ENCODE measurements around the gene RNF182.

DNA sequence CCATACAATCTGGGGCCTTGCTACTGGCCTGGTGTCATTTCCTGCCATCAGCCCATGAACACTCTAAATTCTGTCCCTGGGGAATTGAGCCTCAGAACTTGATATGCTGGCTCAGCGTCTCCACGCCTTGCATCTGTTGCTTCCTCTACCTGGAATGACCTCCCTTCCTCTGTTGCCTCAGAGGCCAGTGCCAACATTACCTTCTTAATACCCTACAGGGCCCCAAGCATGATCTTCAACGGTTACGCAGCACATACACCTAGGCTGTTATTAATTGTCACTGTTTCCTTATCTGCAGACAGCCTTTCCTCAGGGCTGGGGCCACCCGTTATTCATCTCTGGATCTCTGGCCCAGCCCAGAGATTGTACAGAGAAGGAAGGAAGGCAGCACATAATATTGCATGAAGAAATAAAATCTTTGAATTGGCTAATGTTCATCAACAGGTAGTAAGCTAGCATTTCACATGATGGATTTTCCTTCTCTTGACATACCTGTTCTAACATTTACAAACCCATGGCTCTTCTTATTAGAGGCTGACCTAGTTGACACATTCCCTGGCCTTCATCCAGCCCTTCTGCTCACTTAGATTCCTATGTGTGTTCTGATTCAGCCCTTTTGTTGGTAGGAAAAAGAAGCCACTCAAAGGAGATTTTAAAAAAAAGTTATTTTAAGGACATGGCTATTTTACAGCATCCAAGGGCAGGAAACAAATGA lies 8.4 kb upstream of the RNF182 start:
- TF ChIP-seq, protein P1, sequence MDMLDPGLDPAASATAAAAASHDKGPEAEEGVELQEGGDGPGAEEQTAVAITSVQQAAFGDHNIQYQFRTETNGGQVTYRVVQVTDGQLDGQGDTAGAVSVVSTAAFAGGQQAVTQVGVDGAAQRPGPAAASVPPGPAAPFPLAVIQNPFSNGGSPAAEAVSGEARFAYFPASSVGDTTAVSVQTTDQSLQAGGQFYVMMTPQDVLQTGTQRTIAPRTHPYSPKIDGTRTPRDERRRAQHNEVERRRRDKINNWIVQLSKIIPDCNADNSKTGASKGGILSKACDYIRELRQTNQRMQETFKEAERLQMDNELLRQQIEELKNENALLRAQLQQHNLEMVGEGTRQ (IDR thresholded peaks at IDR 0.05): no peak
- no peak for TF ChIP-seq POLR2A (IDR thresholded peaks at IDR 0.05; ENCODE audit: low read length)
- no peak for TF ChIP-seq EP300 (IDR thresholded peaks at IDR 0.05)
- TF ChIP-seq, protein P2, sequence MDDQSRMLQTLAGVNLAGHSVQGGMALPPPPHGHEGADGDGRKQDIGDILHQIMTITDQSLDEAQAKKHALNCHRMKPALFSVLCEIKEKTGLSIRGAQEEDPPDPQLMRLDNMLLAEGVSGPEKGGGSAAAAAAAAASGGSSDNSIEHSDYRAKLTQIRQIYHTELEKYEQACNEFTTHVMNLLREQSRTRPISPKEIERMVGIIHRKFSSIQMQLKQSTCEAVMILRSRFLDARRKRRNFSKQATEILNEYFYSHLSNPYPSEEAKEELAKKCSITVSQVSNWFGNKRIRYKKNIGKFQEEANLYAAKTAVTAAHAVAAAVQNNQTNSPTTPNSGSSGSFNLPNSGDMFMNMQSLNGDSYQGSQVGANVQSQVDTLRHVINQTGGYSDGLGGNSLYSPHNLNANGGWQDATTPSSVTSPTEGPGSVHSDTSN (IDR thresholded peaks at IDR 0.05): no peak
- no peak for TF ChIP-seq ESRRA (IDR thresholded peaks at IDR 0.05; ENCODE audit: borderline replicate concordance, low read length)
- no peak for TF ChIP-seq BHLHE40 (IDR thresholded peaks at IDR 0.05; ENCODE audit: low read depth, low read length)
- TF ChIP-seq, protein P3, sequence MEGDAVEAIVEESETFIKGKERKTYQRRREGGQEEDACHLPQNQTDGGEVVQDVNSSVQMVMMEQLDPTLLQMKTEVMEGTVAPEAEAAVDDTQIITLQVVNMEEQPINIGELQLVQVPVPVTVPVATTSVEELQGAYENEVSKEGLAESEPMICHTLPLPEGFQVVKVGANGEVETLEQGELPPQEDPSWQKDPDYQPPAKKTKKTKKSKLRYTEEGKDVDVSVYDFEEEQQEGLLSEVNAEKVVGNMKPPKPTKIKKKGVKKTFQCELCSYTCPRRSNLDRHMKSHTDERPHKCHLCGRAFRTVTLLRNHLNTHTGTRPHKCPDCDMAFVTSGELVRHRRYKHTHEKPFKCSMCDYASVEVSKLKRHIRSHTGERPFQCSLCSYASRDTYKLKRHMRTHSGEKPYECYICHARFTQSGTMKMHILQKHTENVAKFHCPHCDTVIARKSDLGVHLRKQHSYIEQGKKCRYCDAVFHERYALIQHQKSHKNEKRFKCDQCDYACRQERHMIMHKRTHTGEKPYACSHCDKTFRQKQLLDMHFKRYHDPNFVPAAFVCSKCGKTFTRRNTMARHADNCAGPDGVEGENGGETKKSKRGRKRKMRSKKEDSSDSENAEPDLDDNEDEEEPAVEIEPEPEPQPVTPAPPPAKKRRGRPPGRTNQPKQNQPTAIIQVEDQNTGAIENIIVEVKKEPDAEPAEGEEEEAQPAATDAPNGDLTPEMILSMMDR (IDR thresholded peaks at IDR 0.05): no peak
- no peak for TF ChIP-seq HDAC2 (IDR thresholded peaks at IDR 0.05)
- TF ChIP-seq, protein P4, sequence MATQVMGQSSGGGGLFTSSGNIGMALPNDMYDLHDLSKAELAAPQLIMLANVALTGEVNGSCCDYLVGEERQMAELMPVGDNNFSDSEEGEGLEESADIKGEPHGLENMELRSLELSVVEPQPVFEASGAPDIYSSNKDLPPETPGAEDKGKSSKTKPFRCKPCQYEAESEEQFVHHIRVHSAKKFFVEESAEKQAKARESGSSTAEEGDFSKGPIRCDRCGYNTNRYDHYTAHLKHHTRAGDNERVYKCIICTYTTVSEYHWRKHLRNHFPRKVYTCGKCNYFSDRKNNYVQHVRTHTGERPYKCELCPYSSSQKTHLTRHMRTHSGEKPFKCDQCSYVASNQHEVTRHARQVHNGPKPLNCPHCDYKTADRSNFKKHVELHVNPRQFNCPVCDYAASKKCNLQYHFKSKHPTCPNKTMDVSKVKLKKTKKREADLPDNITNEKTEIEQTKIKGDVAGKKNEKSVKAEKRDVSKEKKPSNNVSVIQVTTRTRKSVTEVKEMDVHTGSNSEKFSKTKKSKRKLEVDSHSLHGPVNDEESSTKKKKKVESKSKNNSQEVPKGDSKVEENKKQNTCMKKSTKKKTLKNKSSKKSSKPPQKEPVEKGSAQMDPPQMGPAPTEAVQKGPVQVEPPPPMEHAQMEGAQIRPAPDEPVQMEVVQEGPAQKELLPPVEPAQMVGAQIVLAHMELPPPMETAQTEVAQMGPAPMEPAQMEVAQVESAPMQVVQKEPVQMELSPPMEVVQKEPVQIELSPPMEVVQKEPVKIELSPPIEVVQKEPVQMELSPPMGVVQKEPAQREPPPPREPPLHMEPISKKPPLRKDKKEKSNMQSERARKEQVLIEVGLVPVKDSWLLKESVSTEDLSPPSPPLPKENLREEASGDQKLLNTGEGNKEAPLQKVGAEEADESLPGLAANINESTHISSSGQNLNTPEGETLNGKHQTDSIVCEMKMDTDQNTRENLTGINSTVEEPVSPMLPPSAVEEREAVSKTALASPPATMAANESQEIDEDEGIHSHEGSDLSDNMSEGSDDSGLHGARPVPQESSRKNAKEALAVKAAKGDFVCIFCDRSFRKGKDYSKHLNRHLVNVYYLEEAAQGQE (IDR thresholded peaks at IDR 0.05): no peak
- TF ChIP-seq, protein P5, sequence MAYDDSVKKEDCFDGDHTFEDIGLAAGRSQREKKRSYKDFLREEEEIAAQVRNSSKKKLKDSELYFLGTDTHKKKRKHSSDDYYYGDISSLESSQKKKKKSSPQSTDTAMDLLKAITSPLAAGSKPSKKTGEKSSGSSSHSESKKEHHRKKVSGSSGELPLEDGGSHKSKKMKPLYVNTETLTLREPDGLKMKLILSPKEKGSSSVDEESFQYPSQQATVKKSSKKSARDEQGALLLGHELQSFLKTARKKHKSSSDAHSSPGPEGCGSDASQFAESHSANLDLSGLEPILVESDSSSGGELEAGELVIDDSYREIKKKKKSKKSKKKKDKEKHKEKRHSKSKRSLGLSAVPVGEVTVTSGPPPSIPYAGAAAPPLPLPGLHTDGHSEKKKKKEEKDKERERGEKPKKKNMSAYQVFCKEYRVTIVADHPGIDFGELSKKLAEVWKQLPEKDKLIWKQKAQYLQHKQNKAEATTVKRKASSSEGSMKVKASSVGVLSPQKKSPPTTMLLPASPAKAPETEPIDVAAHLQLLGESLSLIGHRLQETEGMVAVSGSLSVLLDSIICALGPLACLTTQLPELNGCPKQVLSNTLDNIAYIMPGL (CRISPR knock-in tag; IDR thresholded peaks at IDR 0.05; ENCODE audit: borderline replicate concordance): no peak
- no peak for TF ChIP-seq JUNB (IDR thresholded peaks at IDR 0.05)
- no peak for TF ChIP-seq FOSB (CRISPR knock-in tag; IDR thresholded peaks at IDR 0.05)

All from A549 (cell line).